ENCODE data around the gene UBA1.
"Not testable (repeated sequence)": the region's sequence is repeated elsewhere in the genome, so short reads cannot be mapped to it uniquely, and the experiment has no call there.

The UBA1 gene

DNA sequence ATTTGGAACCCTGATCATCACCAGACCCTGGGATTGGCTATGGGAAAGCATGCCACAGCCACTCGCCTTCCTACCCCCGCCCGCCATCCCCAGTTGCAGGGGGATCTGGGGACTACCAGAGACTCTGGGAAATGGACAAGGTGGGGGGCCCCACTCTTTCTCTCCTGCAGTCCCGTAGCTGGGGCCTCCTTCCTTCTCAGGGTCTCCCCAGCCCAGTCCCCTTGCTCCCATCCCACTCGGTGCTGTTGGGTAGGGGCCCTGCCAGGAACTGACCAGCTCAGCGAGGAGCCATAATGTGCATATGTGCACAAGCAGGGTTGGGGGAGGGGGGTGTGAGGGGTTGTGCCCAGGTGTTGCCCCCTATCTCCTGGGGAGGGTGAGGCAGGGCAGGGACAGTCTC, 35.8 kb downstream of the UBA1 start:
- no peak for DNase-seq (ENCODE audit: low spot score)

DNA sequence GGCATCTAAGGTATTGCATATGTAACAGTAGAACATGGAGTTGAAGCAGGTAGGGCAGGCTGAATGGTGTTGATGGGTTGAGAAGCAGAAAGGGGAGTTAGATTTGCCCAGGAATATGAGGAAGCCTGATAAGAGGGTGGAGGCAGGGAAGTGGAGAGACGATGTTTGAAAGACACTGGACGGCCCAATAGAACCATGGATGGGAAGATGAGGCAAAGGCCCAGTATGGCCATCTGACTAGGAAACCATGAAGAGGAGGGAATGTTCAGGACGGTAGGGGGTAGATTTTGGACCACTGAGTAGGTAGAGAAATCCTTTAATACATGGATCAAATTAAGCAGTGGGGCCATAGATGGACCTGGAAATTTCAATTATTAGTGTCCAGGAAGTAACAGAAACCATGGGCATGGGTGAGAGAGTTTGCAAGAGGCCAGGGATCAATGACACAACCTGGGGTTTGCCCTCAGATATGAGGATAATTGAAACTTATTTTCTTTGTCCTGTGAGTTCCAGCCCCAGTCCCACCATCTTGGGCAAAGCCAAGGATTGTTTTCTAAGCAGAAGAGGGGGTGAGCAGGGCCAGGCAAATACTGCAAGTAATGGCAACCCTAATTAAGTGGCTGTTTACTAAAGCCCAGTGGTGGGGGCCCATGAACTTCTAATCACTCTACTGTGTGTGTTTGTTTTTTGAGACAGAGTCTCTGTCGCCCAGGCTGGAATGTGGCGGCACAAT, 36.7 kb downstream of the UBA1 start:
- no peak for DNase-seq (ENCODE audit: low spot score)

DNA sequence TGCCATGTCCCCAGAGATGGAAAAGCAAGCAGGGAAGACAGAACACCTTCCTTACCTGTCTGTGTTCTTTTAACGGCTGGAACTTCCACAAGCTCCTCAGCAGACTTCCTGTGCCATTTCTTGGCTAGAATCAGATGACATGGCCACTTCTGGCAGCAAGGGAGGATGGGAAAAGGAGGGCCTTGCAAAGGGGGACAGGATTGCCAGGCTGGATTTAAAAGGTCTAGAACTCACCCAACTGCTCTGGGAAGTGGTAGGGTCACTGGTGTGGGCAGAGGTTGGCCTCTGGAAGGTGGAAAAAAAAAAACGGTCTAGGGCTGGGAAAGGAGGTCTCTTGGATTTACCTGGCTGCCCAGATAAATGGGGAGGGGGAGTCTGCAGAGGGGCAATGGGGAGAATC, 37.5 kb downstream of the UBA1 start:
- DNase-seq (ENCODE audit: low spot score): no peak

DNA sequence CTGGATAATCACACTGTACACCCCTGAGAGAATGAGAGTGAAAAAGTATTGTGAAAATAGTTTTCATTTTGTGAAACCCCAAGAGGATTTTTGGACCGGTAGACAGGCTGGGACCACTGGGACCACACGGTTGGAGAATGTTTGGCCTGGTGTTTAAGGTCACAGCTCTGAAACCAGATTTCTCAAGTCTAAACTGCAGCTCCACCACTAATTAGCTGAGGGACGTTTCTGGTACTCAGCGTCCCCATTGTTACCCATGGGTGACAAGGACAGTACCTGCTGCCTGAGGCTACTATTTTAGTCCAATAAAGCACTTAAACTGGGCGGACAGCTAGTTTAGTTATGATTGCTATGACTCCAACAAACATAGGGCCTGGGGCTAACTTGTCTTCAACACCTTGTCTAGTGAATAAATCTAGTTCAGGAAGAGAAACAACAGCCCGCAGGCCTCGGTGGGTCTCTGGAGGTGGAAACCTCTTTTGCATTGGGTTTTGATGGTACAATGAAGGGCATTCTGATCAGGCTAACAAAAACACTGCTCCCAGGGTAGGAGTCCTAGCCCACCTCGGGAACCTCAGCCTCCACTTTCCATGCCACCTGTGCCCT, 38.7 kb downstream of the UBA1 start:
- no peak for DNase-seq (ENCODE audit: low spot score)

DNA sequence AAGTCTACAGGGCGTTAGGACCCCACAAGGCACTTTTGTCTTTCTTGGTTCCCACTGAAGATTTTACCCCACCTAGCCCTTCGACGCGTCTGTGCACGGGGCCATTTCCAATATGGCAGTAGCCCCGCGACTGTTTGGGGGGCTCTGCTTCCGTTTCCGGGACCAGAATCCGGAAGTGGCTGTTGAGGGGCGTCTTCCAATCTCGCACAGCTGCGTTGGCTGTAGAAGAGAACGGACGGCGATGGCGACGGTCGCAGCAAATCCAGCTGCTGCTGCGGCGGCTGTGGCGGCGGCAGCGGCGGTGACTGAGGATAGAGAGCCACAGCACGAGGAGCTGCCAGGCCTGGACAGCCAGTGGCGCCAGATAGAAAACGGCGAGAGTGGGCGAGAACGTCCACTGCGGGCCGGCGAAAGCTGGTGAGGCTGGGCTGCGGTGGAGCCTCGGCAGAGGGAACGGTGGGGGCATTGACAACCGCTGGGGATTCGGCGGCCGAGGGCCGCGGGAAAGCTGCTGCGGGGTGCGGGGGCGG, 39.2 kb downstream of the UBA1 start, which contains the start of gene USP11:
USP11 (plus strand) TSS at position 207 of the 530 bp plus-strand sequence; CDS start at position 242, 35 bp downstream.
- DNase-seq (ENCODE audit: low spot score): peak; percentile 25

DNA sequence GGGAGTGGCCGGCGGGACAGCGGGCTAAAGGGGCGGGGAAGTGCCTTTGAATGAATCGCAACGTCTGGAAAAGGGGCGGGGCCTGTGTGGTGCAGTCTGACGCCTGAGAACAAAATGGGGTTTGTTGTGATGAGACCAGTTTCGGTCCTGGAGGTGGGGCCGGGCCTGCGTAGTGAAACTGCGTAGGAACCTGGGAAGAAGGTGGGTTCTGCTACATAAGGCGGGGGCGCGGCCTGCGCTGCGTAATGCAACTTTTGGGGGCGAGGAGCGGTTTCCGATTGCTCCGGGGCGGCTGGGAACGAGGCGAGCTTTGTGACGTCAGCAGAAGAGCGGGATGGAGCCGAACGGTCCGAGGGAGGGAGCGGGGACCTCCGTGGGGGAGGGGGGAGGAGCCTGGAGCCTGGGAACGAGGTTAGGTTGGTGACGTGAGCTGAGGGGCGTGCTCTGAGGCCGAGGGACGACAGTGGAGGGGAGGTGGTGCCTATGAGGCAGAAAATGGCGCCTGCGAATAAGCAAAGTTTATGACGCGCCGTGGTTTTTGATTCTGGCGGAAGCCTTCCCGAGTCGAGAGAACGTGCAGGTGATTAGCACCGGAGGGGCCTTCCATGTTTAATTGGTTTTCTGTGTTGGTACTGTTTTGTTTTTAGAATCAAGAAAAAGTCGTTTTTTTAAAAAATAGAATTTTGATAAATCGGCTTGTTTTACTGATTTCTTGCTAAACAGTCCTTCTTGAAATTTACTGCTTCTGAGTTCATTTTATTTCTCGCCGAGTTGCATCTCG, 39.9 kb downstream of the UBA1 start:
- peak; percentile 63 for DNase-seq (ENCODE audit: low spot score)

DNA sequence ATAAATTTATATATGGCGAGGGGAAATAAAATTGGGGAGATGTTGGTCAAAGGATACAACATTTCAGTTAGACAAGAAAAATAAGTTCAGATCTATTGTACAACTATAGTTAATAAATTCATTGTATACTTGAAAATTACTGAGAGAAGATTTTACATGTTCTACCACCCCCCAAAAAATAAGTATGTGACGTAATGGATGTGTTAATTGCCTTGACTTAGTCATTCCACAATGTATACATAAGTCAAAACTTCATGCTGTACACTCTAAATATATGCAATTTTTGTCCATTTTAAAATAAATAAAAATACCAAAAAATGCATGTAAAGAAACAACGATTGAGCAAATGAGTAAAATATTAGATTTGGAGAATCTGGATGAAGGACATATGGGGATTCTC, 41.0 kb downstream of the UBA1 start:
- DNase-seq (ENCODE audit: low spot score): no peak

DNA sequence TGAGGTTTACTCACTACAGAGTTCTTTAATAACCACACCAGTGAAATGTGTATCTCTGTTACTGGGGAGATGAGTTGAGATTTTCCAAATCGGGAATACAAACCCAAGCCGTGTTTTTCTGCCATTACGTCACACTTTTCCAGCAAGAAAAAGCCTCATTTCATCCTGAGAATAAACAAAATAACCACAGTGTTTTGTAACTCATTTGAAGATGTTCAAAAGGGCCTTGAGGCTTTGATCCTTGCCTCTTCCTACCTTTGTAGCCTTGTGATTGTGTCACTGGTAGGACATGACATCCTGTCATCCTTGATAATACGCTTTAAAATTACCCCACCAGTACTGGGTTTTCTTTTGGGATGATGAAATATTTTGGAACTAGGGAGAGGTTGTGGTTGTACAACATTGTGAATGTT, 42.1 kb downstream of the UBA1 start:
- DNase-seq (ENCODE audit: low spot score): no peak

DNA sequence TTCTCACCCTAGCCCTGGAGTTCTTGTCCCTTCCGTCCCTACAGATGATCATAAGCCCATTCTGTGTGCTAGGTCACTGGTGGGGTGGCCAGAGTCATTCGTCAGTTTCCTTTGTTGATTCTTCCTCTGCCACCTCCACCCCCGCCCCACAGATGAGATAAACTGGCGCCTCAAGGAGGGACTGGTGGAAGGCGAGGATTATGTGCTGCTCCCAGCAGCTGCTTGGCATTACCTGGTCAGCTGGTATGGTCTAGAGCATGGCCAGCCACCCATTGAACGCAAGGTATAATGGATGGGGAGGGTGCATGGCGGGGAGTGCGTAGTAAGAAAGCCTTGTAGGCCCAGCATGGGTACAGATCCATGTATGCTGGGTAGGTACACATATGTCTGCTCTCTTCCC, 45.6 kb downstream of the UBA1 start:
- DNase-seq (ENCODE audit: low spot score): no peak

DNA sequence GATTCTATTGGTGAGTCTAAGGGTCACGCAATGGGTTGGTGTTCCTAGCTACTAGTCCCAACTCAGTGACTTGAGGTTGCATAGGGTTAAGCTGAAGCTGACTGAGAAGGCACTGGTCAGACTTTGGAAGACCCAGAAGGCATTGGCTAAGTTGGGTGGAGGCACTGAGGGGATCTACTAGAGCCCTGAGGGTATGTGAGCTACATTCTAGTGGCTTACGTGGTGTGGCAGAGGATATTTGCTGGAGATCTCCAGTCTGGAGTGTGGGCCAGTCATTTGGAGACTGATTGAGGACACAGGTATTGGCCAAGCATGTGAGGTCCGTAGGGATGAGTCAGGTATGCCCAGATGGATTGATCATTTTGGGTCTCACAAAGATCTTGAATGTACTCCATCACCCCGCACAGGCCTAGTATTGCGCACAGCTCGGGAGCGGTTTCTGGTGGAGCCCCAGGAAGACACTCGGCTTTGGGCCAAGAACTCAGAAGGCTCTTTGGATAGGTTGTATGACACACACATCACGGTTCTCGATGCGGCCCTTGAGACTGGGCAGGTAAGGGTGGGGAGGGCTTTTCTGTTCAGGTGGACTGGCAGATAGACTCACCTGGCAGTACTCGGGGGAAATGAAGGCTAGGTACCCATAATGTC, 46.4 kb downstream of the UBA1 start:
- DNase-seq (ENCODE audit: low spot score): no peak

DNA sequence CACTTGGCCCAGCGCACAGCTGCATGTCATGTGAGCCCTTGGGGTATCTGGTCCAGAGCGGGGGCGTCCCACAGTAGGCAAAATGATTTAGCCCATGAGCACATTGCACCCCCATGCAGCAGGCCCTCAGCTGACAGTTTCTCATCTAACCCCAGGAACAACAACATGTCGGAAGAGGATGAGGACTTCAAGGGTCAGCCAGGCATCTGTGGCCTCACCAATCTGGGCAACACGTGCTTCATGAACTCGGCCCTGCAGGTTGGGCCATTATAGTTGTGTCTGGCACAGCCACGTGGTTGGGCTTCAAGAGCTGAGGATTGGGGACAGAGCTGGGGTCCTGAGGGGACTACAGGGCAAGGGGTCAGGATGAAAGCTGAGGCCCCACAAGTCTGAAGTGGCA, 47.0 kb downstream of the UBA1 start:
- DNase-seq (ENCODE audit: low spot score): no peak

DNA sequence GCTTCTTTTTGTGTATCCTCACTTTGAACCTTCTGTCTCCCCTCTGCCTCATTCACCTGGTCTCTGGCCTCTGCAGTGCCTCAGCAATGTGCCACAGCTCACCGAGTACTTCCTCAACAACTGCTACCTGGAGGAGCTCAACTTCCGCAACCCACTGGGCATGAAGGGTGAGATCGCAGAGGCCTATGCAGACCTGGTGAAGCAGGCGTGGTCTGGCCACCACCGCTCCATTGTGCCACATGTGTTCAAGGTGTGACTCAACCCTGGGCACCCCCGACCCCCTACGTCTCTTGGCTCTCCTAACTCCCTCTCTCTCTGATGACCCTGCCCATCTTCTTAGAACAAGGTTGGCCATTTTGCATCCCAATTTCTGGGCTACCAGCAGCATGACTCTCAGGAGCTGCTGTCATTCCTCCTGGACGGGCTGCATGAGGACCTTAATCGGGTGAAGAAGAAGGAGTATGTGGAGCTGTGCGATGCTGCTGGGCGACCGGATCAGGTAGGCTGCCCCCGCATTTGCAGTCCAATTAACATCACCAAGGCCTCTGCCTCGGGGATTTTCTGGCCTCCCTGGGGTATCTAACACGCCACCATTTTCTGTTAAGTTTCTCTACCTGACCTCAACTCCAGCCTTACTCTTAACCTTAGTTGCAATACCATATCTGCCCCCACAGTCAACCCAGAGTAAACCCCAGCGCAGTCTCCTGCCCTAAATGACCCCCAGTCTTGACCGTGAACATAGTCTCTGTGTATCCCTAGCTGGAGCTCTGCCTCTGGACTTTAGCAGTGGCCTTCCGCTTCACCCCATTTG, 47.8 kb downstream of the UBA1 start:
- DNase-seq (ENCODE audit: low spot score): no peak

DNA sequence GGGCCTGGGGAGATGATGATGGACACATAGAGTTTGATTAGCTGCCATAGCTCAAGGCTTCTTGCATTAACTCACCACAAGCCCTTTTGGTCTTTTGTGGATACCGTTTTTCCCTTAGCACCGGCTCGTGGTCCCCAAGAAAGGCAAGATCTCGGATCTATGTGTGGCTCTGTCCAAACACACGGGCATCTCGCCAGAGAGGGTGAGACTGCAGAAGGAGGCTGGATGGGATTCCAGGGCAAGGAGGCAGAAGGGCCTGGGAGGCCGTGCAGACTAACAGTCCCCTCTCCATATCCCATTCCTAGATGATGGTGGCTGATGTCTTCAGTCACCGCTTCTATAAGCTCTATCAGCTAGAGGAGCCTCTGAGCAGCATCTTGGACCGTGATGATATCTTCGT, 48.7 kb downstream of the UBA1 start:
- DNase-seq (ENCODE audit: low spot score): no peak

DNA sequence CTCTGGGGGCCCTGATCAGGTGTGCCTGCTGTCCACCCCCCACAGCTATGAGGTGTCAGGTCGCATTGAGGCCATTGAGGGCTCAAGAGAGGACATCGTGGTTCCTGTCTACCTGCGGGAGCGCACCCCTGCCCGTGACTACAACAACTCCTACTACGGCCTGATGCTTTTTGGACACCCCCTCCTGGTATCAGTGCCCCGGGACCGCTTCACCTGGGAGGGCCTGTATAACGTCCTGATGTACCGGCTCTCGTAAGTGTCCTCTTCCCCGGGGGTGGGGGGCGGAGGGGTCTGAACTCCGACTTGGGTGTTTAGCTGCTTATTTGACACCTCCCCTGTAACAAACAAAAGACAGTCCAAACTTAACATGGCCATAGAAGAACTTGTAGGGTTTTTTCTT, 49.7 kb downstream of the UBA1 start:
- DNase-seq (ENCODE audit: low spot score): no peak

DNA sequence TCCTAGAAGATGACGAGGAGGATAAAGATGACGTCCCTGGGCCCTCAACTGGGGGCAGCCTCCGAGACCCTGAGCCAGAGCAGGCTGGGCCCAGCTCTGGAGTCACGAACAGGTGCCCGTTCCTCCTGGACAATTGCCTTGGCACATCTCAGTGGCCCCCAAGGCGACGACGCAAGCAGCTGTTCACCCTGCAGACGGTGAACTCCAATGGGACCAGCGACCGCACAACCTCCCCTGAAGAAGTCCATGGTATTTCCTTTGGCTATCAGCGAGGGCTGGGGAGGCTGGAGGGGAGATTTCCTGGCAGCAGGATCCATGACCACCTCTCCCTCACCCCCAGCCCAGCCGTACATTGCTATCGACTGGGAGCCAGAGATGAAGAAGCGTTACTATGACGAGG, 51.0 kb downstream of the UBA1 start:
- no peak for DNase-seq (ENCODE audit: low spot score)

DNA sequence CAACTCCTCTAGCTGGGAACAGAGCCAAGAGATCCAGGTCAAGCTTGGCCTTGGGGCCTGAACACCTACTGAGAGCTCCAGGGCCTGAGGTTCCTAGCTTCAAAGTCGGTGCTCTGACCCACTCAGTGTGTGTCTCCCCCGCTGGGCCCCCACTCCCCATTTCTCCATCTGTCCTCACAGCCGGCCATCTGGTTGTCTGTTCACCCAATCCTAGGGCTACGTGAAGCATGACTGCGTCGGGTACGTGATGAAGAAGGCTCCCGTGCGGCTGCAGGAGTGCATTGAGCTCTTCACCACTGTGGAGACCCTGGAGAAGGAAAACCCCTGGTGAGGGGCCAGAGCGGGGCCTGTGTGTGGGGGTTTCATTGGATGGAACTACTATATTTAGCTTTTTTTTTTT, 51.5 kb downstream of the UBA1 start:
- DNase-seq (ENCODE audit: low spot score): no peak

DNA sequence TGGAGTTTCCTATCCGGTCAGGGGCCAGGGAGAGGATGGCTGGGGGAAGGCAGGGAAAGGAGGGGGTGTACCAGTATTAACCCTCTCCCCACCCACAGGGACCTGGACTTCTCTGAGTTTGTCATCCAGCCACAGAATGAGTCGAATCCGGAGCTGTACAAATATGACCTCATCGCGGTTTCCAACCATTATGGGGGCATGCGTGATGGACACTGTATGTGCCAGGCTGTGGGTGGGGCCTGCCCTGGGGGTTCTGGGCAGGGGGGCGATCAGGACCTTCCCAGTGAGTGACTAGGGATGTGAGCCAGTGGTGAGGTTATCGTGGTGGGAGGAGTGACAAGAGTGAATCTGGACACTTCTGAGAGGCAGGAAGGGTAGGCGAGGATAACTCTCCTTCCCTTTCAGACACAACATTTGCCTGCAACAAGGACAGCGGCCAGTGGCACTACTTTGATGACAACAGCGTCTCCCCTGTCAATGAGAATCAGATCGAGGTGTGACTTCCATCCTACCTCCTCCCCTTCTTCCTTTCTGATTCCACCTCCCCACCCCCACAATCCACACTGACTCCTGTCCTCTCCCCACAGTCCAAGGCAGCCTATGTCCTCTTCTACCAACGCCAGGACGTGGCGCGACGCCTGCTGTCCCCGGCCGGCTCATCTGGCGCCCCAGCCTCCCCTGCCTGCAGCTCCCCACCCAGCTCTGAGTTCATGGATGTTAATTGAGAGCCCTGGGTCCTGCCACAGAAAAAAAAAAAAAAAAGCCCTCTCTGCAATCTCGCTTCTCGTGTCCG, 53.8 kb downstream of the UBA1 start:
- DNase-seq (ENCODE audit: low spot score): no peak

DNA sequence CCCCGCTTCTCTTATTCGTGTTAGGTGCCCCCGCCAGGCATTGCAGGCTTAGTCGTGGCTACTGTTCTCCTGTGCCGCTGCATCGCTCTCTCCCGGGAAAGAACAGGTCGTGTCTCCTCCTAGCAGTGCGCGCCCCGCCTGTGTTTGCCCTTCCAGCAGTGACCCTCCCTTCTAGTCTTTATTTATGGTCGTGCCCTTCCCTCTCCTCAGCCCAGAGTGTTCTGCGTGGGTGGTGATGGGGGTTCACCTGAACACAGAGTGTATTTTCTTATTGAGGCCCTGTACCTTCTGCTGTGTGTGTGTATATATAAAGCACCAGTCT, 54.3 kb downstream of the UBA1 start:
- DNase-seq (ENCODE audit: low spot score): no peak

DNA sequence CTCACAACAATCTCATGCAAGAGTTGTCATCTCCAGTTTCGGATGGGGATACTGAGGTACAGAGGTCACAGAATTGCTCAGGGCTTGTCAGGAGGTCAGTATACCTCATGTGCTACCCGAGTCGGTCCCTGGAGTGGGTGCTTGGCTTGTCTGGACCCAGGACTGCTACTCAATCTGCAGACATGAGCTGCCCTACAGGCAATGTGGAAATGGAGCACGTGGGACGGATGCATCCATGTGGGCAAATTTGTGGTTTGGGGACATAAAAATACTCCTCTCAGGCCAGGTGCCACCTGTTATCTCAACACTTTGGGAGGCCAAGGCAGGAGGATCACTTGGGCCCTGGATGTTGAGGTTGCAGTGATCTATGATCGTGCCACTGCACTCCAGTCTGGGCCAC, 54.9 kb downstream of the UBA1 start:
- no peak for DNase-seq (ENCODE audit: low spot score)

DNA sequence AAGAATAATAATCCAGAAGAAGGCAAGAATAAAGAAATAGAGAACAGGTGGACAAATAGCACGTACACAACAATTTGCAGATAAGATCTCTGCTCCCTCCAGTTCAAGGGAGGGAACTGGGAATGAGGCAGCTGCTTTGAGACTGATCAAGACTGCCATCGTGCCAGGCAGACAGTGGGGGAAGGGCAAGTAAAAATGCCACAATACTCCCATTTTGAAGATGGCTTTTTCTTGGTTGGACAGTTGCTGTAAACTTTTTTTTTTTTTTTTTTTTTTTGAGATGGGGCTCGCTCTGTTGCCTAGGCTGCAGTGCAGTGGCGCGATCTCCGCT, 56.4 kb downstream of the UBA1 start:
- DNase-seq (ENCODE audit: low spot score): no peak

DNA sequence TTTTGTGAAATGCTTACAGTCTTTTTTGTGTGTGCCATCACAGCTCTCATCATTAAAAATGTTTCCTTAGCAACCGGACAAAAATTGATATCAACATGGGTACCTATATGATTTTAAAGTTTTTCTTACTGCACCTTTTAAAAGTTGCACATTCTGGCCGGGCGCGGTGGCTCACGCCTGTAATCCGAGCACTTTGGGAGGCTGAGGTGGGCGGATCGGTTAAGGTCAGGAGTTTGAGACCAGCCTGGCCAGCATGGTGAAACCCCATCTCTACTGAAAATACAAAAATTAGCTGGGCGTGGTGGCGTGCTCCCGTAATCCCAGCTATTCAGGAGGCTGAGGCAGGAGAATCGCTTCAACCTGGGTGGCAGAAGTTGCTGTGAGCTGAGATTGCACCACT, 64.0 kb downstream of the UBA1 start:
- not testable (repeated sequence) for DNase-seq (ENCODE audit: low spot score)
